Loucy (cell line): ENCODE measurements around the gene BMP6.

ENCODE experiments used
- H2AFZ ChIP-seq: fragments of 200-600 bp; sonication (generic); 2 replicates; pipeline ENCODE4 v1.6.0; 2016; ENCODE audit warnings: antibody characterized with exemption, mild to moderate bottlenecking, low read length, moderate library complexity
- H3F3A ChIP-seq: fragments of 200-600 bp; 2 replicates; pipeline ENCODE4 v1.6.0; 2016; ENCODE audit warnings: antibody characterized with exemption, low read depth, mild to moderate bottlenecking
- H3K27me3 ChIP-seq: fragments of 200-600 bp; sonication (generic); 2 replicates; pipeline ENCODE4 v1.6.1; 2014; ENCODE audit warnings: low read length, mild to moderate bottlenecking; ENCODE audit not compliant: insufficient read depth, poor library complexity, severe bottlenecking
- H3K36me3 ChIP-seq: fragments of 200-600 bp; sonication (generic); 2 replicates; pipeline ENCODE4 v1.6.1; 2016; ENCODE audit warnings: low read length; ENCODE audit not compliant: insufficient read depth
- H3K4me1 ChIP-seq: fragments of 200-600 bp; sonication (generic); 2 replicates; pipeline ENCODE4 v1.5.1; 2014; ENCODE audit warnings: low read length, mild to moderate bottlenecking; ENCODE audit not compliant: insufficient read depth, poor library complexity, severe bottlenecking
- H3K4me2 ChIP-seq: fragments of 200-600 bp; sonication (generic); 2 replicates; pipeline ENCODE4 v1.6.0; 2014; ENCODE audit warnings: antibody characterized with exemption, low read length, low read depth, mild to moderate bottlenecking; ENCODE audit not compliant: poor library complexity, severe bottlenecking
- H3K4me3 ChIP-seq: fragments of 200-600 bp; sonication (generic); 2 replicates; pipeline ENCODE4 v1.5.1; 2014; ENCODE audit warnings: low read length, mild to moderate bottlenecking, mixed read lengths; ENCODE audit not compliant: poor library complexity, severe bottlenecking
- H3K79me2 ChIP-seq: fragments of 200-600 bp; sonication (generic); 2 replicates; pipeline ENCODE4 v1.6.1; 2014; ENCODE audit warnings: low read length; ENCODE audit not compliant: insufficient read depth
- H3K9ac ChIP-seq: fragments of 200-600 bp; sonication (generic); 2 replicates; pipeline ENCODE4 v1.6.0; 2014; ENCODE audit warnings: mild to moderate bottlenecking, low read depth, low read length, moderate library complexity; ENCODE audit not compliant: poor library complexity, severe bottlenecking
- H3K9me2 ChIP-seq: fragments of 200-600 bp; sonication (generic); replicated peaks from 2 replicates; pipeline ENCODE4 v1.6.1; 2016; ENCODE audit warnings: low read depth, low read length, mixed read lengths
- H3K9me3 ChIP-seq: fragments of 200-600 bp; sonication (generic); 2 replicates; pipeline ENCODE4 v1.6.1; 2014; ENCODE audit warnings: mild to moderate bottlenecking, antibody characterized with exemption, low read length, low read depth; ENCODE audit not compliant: insufficient read depth
- H4K20me1 ChIP-seq: fragments of 200-600 bp; sonication (generic); 2 replicates; pipeline ENCODE4 v1.6.0; 2014; ENCODE audit warnings: antibody characterized with exemption, low read length, mild to moderate bottlenecking; ENCODE audit not compliant: insufficient read depth, poor library complexity, severe bottlenecking
- CTCF ChIP-seq: fragments of 200-600 bp; sonication (generic); conservative IDR thresholded peaks from 2 replicates; pipeline ENCODE4 v1.5.1; 2014; ENCODE audit warnings: mild to moderate bottlenecking, antibody characterized with exemption, low read length
- EZH2phosphoT487 ChIP-seq: fragments of 200-600 bp; IDR thresholded peaks from 2 replicates; pipeline ENCODE4 v1.6.1; 2018; ENCODE audit warnings: antibody characterized with exemption, mild to moderate bottlenecking, moderate library complexity, borderline replicate concordance

Gene BMP6

GRCh38 chr6:7821426-7821825 is 95.5 kb downstream of the BMP6 start:
- no peaks in the 10 kb centered on the region for H3K9me3 ChIP-seq
- H3K27me3 ChIP-seq = no peaks in the 10 kb centered on the region
- H3K4me3 ChIP-seq = no peak overlapping the region
- no peaks in the 10 kb centered on the region for H3F3A ChIP-seq
- H4K20me1 ChIP-seq = no peaks in the 10 kb centered on the region
- H3K36me3 ChIP-seq = no peaks in the 10 kb centered on the region
- H3K4me2 ChIP-seq = no peak overlapping the region
- H2AFZ ChIP-seq = no peak overlapping the region
- no peaks in the 10 kb centered on the region for H3K4me1 ChIP-seq
- no peaks in the 10 kb centered on the region for H3K79me2 ChIP-seq
- TF ChIP-seq CTCF = no peak
- TF ChIP-seq EZH2phosphoT487 = no peak
- H3K9ac ChIP-seq = no peak overlapping the region
- H3K9me2 ChIP-seq = no peaks in the 10 kb centered on the region

GRCh38 chr6:7823552-7823951 is 97.7 kb downstream of the BMP6 start:
- H3K4me2 ChIP-seq = no peak overlapping the region
- no peaks in the 10 kb centered on the region for H3K4me1 ChIP-seq
- no peaks in the 10 kb centered on the region for H3K36me3 ChIP-seq
- H3K9me3 ChIP-seq = no peaks in the 10 kb centered on the region
- H3K27me3 ChIP-seq = no peaks in the 10 kb centered on the region
- TF ChIP-seq EZH2phosphoT487 (no peak), CTCF (no peak)
- H3K4me3 ChIP-seq = no peak overlapping the region
- H2AFZ ChIP-seq = no peak overlapping the region
- H3K9me2 ChIP-seq = no peaks in the 10 kb centered on the region
- no peak overlapping the region for H3K9ac ChIP-seq
- H3F3A ChIP-seq = no peaks in the 10 kb centered on the region
- H4K20me1 ChIP-seq = no peaks in the 10 kb centered on the region
- no peaks in the 10 kb centered on the region for H3K79me2 ChIP-seq

GRCh38 chr6:7825986-7826385 is 100.1 kb downstream of the BMP6 start:
- TF ChIP-seq CTCF = no peak
- TF ChIP-seq EZH2phosphoT487 = no peak
- Histone ChIP-seq H3K36me3 (no peaks in the 10 kb centered on the region), H3K9ac (no peak overlapping the region), H3K4me2 (no peak overlapping the region), H3K9me3 (no peaks in the 10 kb centered on the region), H4K20me1 (no peaks in the 10 kb centered on the region), H3K4me1 (no peaks in the 10 kb centered on the region), H2AFZ (no peak overlapping the region), H3K4me3 (no peak overlapping the region), H3K79me2 (no peaks in the 10 kb centered on the region), H3K9me2 (no peaks in the 10 kb centered on the region), H3K27me3 (no peaks in the 10 kb centered on the region), H3F3A (no peaks in the 10 kb centered on the region)
